ENCODE data around the gene FYTTD1.

Gene FYTTD1

DNA sequence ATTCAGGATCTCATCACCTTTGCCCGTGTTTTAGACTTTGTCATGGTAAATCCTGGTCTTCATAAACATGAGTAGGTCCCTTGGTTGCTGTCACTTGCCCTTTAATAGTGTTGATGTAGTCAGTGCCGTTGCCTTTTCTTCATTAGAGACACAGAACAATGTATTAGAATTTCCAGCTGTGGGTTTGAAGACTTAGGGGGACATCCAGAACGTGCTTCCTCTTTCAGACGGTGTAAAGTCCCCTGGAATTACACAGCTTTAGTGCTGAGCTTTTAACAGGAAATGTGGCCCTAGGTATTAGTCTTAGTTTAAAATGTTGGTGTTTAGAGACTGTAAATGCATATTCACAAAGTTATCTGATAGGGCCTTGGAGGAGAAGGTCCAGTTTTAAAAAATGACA, 32.5 kb downstream of the FYTTD1 start:
- no peaks in the 10 kb centered on the region for H4K20me1 ChIP-seq (ENCODE audit: insufficient read depth, low read length)
- no peak overlapping the region for H3K4me2 ChIP-seq (ENCODE audit: insufficient read depth, low read length)
- H3K4me1 ChIP-seq (ENCODE audit: insufficient read depth, low read length), result no peaks in the 10 kb centered on the region
- TF ChIP-seq CTCF (IDR thresholded peaks at IDR 0.05; ENCODE audit: borderline replicate concordance, extremely low read depth, low read length, poor library complexity, severe bottlenecking), result no peak
- no peak for TF ChIP-seq EZH2 (IDR thresholded peaks at IDR 0.05; ENCODE audit: borderline replicate concordance, low read depth, low read length, severe bottlenecking)
- H3K27me3 ChIP-seq (ENCODE audit: insufficient read depth, low read length, poor library complexity), result no peaks in the 10 kb centered on the region
- H3K4me3 ChIP-seq (ENCODE audit: low read depth in 1 of 2, low read length in 2 of 2), result no peak overlapping the region
- H3K36me3 ChIP-seq (ENCODE audit: insufficient read depth, low read length), result peaks cover 36% of the 10 kb centered on the region
- no peak overlapping the region for H2AFZ ChIP-seq (ENCODE audit: low read depth, low read length)
- H3K9me3 ChIP-seq (ENCODE audit: insufficient read depth, low read length, severe bottlenecking), result no peaks in the 10 kb centered on the region
- no peak overlapping the region for H3K27ac ChIP-seq (ENCODE audit: low read length)
- no peak overlapping the region for H3K9ac ChIP-seq (ENCODE audit: low read depth, low read length)
- no peak for ATAC-seq (ENCODE audit: insufficient read depth, low read depth)
- no peak for DNase-seq
- H3K79me2 ChIP-seq (ENCODE audit: insufficient read depth, low read length), result no peaks in the 10 kb centered on the region

DNA sequence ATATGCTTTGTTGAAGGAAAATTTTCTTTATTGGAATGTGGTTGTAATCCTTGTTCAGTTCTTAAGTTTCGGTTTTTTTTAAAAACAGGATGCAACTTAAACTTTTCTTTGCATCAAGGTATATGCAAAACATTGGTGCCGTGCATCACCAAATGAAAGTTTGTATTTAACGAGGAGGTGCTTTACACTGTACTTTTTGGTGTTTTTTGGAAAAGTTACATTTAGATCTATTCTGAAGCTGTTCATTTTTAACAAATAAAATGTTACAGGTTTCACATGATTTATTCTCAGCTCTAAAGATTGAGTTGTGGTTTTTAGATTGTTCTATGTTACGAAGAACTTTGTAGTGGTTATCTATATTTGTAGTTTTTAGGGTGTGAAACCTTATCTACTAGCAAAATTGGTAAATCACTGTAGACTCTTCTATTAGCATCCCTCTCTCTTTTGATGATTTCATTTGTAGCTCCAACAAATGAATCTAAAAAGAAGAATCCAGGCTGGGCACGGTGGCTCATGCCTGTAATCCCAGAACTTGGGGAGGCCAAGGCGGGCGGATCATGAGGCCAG, 34.4 kb downstream of the FYTTD1 start:
- Histone ChIP-seq H3K36me3 (ENCODE audit: insufficient read depth, low read length) (peaks cover 18% of the 10 kb centered on the region), H3K4me2 (ENCODE audit: insufficient read depth, low read length) (no peak overlapping the region), H3K79me2 (ENCODE audit: insufficient read depth, low read length) (no peaks in the 10 kb centered on the region), H3K4me3 (ENCODE audit: low read depth in 1 of 2, low read length in 2 of 2) (no peak overlapping the region), H3K27ac (ENCODE audit: low read length) (no peak overlapping the region), H3K9me3 (ENCODE audit: insufficient read depth, low read length, severe bottlenecking) (no peaks in the 10 kb centered on the region), H4K20me1 (ENCODE audit: insufficient read depth, low read length) (no peaks in the 10 kb centered on the region), H3K4me1 (ENCODE audit: insufficient read depth, low read length) (no peaks in the 10 kb centered on the region), H3K9ac (ENCODE audit: low read depth, low read length) (no peak overlapping the region), H3K27me3 (ENCODE audit: insufficient read depth, low read length, poor library complexity) (no peaks in the 10 kb centered on the region), H2AFZ (ENCODE audit: low read depth, low read length) (no peak overlapping the region)
- DNase-seq, result no peak
- no peak for TF ChIP-seq CTCF (IDR thresholded peaks at IDR 0.05; ENCODE audit: borderline replicate concordance, extremely low read depth, low read length, poor library complexity, severe bottlenecking)
- no peak for ATAC-seq (ENCODE audit: insufficient read depth, low read depth)

DNA sequence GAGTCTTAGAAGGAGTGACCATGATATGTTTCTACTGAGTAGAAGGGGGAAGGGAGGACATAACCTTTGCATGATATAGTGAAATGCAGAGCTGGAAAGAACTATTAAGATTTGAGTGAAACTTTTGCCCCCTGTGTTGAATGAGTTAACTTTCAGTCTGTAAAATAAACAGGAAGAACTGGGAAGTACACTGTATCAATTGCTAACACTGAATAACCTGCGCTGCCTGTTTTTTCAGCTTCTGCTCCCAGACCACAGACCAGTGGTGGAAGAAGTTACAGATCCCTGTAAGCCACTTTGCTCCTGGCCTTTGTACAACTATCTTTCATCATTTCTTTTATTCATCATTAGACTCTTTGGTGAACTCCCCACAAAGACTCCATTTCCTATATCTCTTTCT, 37.7 kb downstream of the FYTTD1 start:
- Histone ChIP-seq H3K9ac (ENCODE audit: low read depth, low read length) (no peak overlapping the region), H3K79me2 (ENCODE audit: insufficient read depth, low read length) (peaks cover 16% of the 10 kb centered on the region), H3K27me3 (ENCODE audit: insufficient read depth, low read length, poor library complexity) (no peaks in the 10 kb centered on the region), H4K20me1 (ENCODE audit: insufficient read depth, low read length) (no peaks in the 10 kb centered on the region), H2AFZ (ENCODE audit: low read depth, low read length) (no peak overlapping the region), H3K4me2 (ENCODE audit: insufficient read depth, low read length) (no peak overlapping the region), H3K4me3 (ENCODE audit: low read depth in 1 of 2, low read length in 2 of 2) (no peak overlapping the region), H3K9me3 (ENCODE audit: insufficient read depth, low read length, severe bottlenecking) (no peaks in the 10 kb centered on the region), H3K4me1 (ENCODE audit: insufficient read depth, low read length) (peaks cover 14% of the 10 kb centered on the region), H3K27ac (ENCODE audit: low read length) (no peak overlapping the region), H3K36me3 (ENCODE audit: insufficient read depth, low read length) (peaks cover under 1% of the 10 kb centered on the region)
- TF ChIP-seq CTCF (IDR thresholded peaks at IDR 0.05; ENCODE audit: borderline replicate concordance, extremely low read depth, low read length, poor library complexity, severe bottlenecking), result no peak
- no peak for TF ChIP-seq EZH2 (IDR thresholded peaks at IDR 0.05; ENCODE audit: borderline replicate concordance, low read depth, low read length, severe bottlenecking)
- ATAC-seq (ENCODE audit: insufficient read depth, low read depth) (no peak), DNase-seq (no peak)

- Histone ChIP-seq H3K79me2 (ENCODE audit: insufficient read depth, low read length) (peaks cover 34% of the 10 kb centered on the region), H4K20me1 (ENCODE audit: insufficient read depth, low read length) (no peaks in the 10 kb centered on the region), H3K9ac (ENCODE audit: low read depth, low read length) (no peak overlapping the region), H3K27me3 (ENCODE audit: insufficient read depth, low read length, poor library complexity) (no peaks in the 10 kb centered on the region), H3K4me3 (ENCODE audit: low read depth in 1 of 2, low read length in 2 of 2) (no peak overlapping the region), H3K4me2 (ENCODE audit: insufficient read depth, low read length) (no peak overlapping the region), H2AFZ (ENCODE audit: low read depth, low read length) (no peak overlapping the region), H3K9me3 (ENCODE audit: insufficient read depth, low read length, severe bottlenecking) (no peaks in the 10 kb centered on the region), H3K27ac (ENCODE audit: low read length) (no peak overlapping the region), H3K4me1 (ENCODE audit: insufficient read depth, low read length) (peaks cover 24% of the 10 kb centered on the region), H3K36me3 (ENCODE audit: insufficient read depth, low read length) (no peaks in the 10 kb centered on the region; the same call in 1 of the 2 replicates)
- DNase-seq (no peak), ATAC-seq (ENCODE audit: insufficient read depth, low read depth) (no peak)
- TF ChIP-seq CTCF (IDR thresholded peaks at IDR 0.05; ENCODE audit: borderline replicate concordance, extremely low read depth, low read length, poor library complexity, severe bottlenecking), result no peak
- TF ChIP-seq EZH2 (IDR thresholded peaks at IDR 0.05; ENCODE audit: borderline replicate concordance, low read depth, low read length, severe bottlenecking), result no peak
Observed at GRCh38 chr3:197789309-197789708, 39.6 kb downstream of the FYTTD1 start.
